ENCODE data around the gene DBNL.

- no peak for TF ChIP-seq CTCF (IDR thresholded peaks at IDR 0.05; ENCODE audit: insufficient read depth, low read depth, low read length)
- no peak for TF ChIP-seq EZH2 (IDR thresholded peaks at IDR 0.05; ENCODE audit: insufficient read depth, low read length)
These were observed 27.3 kb downstream of the DBNL start for GRCh38 chr7:44071726-44072363.

All from astrocyte (in vitro differentiated cells and primary cell).